ENCODE measurements around the gene XPNPEP2.

- no peak for TF ChIP-seq CTCF (IDR thresholded peaks at IDR 0.05)
- no peak for TF ChIP-seq POLR2A (IDR thresholded peaks at IDR 0.05)
These were observed 34.1 kb downstream of the XPNPEP2 start for GRCh38 chrX:129772796-129773431.

All from heart left ventricle (tissue), 13 donors.